ENCODE data around the gene MAP3K14.

- TF ChIP-seq CTCF (IDR thresholded peaks at IDR 0.05; ENCODE audit: low read depth, low read length) (no peak), EZH2phosphoT487 (IDR thresholded peaks at IDR 0.05; ENCODE audit: low read depth) (no peak)
Observed at GRCh38 chr17:45267436-45268055, 49.3 kb downstream of the MAP3K14 start.
